Karpas-422 (cell line): Measurements from ENCODE around the gene GJD2. TPM values are rescaled to one million over a fixed set of nuclear protein-coding genes. Genes with fewer than 3 reads are reported as not detected.

ENCODE experiments used
- DNase-seq: peaks from one replicate; pipeline ENCODE4 v3.0.0-alpha.2; 2015
- H2AFZ ChIP-seq: fragments of 200-600 bp; sonication (generic); 2 replicates; pipeline ENCODE4 v1.6.1; 2014; ENCODE audit warnings: antibody characterized with exemption, low read length, mixed read lengths
- H3K27ac ChIP-seq: fragments of 200-600 bp; sonication (generic); 2 replicates; pipeline ENCODE4 v1.5.1; 2014; ENCODE audit warnings: mild to moderate bottlenecking, low read length, moderate library complexity
- H3K27me3 ChIP-seq: fragments of 200-600 bp; sonication (generic); 2 replicates; pipeline ENCODE4 v1.6.1; 2014; ENCODE audit warnings: low read length, mixed read lengths
- H3K36me3 ChIP-seq: fragments of 200-600 bp; sonication (generic); 2 replicates; pipeline ENCODE4 v1.6.1; 2014; ENCODE audit warnings: low read length, mixed read lengths; ENCODE audit not compliant: insufficient read depth
- H3K4me1 ChIP-seq: fragments of 200-600 bp; sonication (generic); 2 replicates; pipeline ENCODE4 v1.6.1; 2014; ENCODE audit warnings: mild to moderate bottlenecking, low read length, mixed read lengths
- H3K4me2 ChIP-seq: fragments of 200-600 bp; sonication (generic); 2 replicates; pipeline ENCODE4 v1.6.1; 2014; ENCODE audit warnings: low read length, low read depth, mild to moderate bottlenecking; ENCODE audit not compliant: poor library complexity, severe bottlenecking
- H3K4me3 ChIP-seq: fragments of 200-600 bp; sonication (generic); 2 replicates; pipeline ENCODE4 v1.5.1; 2014; ENCODE audit warnings: mild to moderate bottlenecking, antibody characterized with exemption, low read length, mixed read lengths
- H3K79me2 ChIP-seq: fragments of 200-600 bp; sonication (generic); 2 replicates; pipeline ENCODE4 v1.6.1; 2014; ENCODE audit warnings: mild to moderate bottlenecking, low read length, mixed read lengths
- H3K9ac ChIP-seq: fragments of 200-600 bp; sonication (generic); 2 replicates; pipeline ENCODE4 v1.6.0; 2014; ENCODE audit warnings: low read length
- H3K9me2 ChIP-seq: fragments of 200-600 bp; sonication (generic), shearing (Covaris generic); replicated peaks from 2 replicates; pipeline ENCODE4 v1.6.0; 2014; ENCODE audit warnings: mild to moderate bottlenecking, low read length, moderate library complexity; ENCODE audit not compliant: insufficient read depth
- H3K9me3 ChIP-seq: fragments of 300-700, 200-600 bp; sonication (generic); 2 replicates; pipeline ENCODE4 v1.6.1; 2014; ENCODE audit warnings: low read length, mixed read lengths
- H4K20me1 ChIP-seq: fragments of 200-600 bp; sonication (generic); 2 replicates; pipeline ENCODE4 v1.6.1; 2014; ENCODE audit warnings: mild to moderate bottlenecking, antibody characterized with exemption, low read length, low read depth; ENCODE audit not compliant: insufficient read depth
- total RNA-seq: library from RNA; depleted of rRNA; stranded (reverse); fragments of >200 nt; shearing (Covaris generic); gene quantifications from 2 replicates; pipeline ENCODE4 v1.2.3, GENCODE V29; 2014; ENCODE audit warnings: low replicate concordance

The GJD2 gene
- total RNA-seq, 1 experiment from 2014 or later: not detected

GRCh38 chr15:34794590-34795206 lies 39.9 kb upstream of the GJD2 start:
- no peaks in the 10 kb centered on the region for H3K27me3 ChIP-seq
- no peaks in the 10 kb centered on the region for H3K9me2 ChIP-seq
- H2AFZ ChIP-seq: no peak overlapping the region
- no peak overlapping the region for H3K27ac ChIP-seq
- no peaks in the 10 kb centered on the region for H3K4me1 ChIP-seq
- no peaks in the 10 kb centered on the region for H4K20me1 ChIP-seq
- H3K79me2 ChIP-seq: no peaks in the 10 kb centered on the region
- no peaks in the 10 kb centered on the region for H3K36me3 ChIP-seq
- no peak overlapping the region for H3K4me3 ChIP-seq
- no peaks in the 10 kb centered on the region for H3K9me3 ChIP-seq
- no peak for DNase-seq
- H3K4me2 ChIP-seq: no peak overlapping the region
- no peak overlapping the region for H3K9ac ChIP-seq

- no peak overlapping the region for H2AFZ ChIP-seq
- H3K9ac ChIP-seq: no peak overlapping the region
- no peak for DNase-seq
- no peaks in the 10 kb centered on the region for H4K20me1 ChIP-seq
- no peak overlapping the region for H3K4me3 ChIP-seq
- no peaks in the 10 kb centered on the region for H3K9me3 ChIP-seq
- no peaks in the 10 kb centered on the region for H3K9me2 ChIP-seq
- no peaks in the 10 kb centered on the region for H3K27me3 ChIP-seq
- no peaks in the 10 kb centered on the region for H3K79me2 ChIP-seq
- no peak overlapping the region for H3K27ac ChIP-seq
- no peaks in the 10 kb centered on the region for H3K36me3 ChIP-seq
- H3K4me1 ChIP-seq: no peaks in the 10 kb centered on the region
- H3K4me2 ChIP-seq: no peak overlapping the region
Observed at GRCh38 chr15:34793901-34794300, 39.1 kb upstream of the GJD2 start.

GRCh38 chr15:34793071-34793470 lies 38.3 kb upstream of the GJD2 start:
- H4K20me1 ChIP-seq: no peaks in the 10 kb centered on the region
- H3K9me2 ChIP-seq: no peaks in the 10 kb centered on the region
- no peaks in the 10 kb centered on the region for H3K9me3 ChIP-seq
- no peak overlapping the region for H3K9ac ChIP-seq
- H3K27ac ChIP-seq: no peak overlapping the region
- H3K4me3 ChIP-seq: no peak overlapping the region
- DNase-seq: no peak
- no peaks in the 10 kb centered on the region for H3K27me3 ChIP-seq
- no peaks in the 10 kb centered on the region for H3K4me1 ChIP-seq
- no peak overlapping the region for H2AFZ ChIP-seq
- H3K36me3 ChIP-seq: no peaks in the 10 kb centered on the region
- no peak overlapping the region for H3K4me2 ChIP-seq
- no peaks in the 10 kb centered on the region for H3K79me2 ChIP-seq

- Histone ChIP-seq H3K27ac (no peak overlapping the region), H3K9me3 (no peaks in the 10 kb centered on the region), H3K4me1 (no peaks in the 10 kb centered on the region), H3K9ac (no peak overlapping the region), H4K20me1 (no peaks in the 10 kb centered on the region), H3K4me2 (no peak overlapping the region), H3K27me3 (no peaks in the 10 kb centered on the region), H2AFZ (no peak overlapping the region), H3K9me2 (no peaks in the 10 kb centered on the region), H3K79me2 (no peaks in the 10 kb centered on the region), H3K4me3 (no peak overlapping the region), H3K36me3 (no peaks in the 10 kb centered on the region)
- no peak for DNase-seq
Observed at GRCh38 chr15:34791701-34792100, 36.9 kb upstream of the GJD2 start.

- no peak for DNase-seq
- H3K4me1 ChIP-seq: no peaks in the 10 kb centered on the region
- H3K4me3 ChIP-seq: no peak overlapping the region
- H3K36me3 ChIP-seq: no peaks in the 10 kb centered on the region
- no peak overlapping the region for H3K9ac ChIP-seq
- H3K27ac ChIP-seq: no peak overlapping the region
- H2AFZ ChIP-seq: no peak overlapping the region
- H3K9me2 ChIP-seq: no peaks in the 10 kb centered on the region
- no peaks in the 10 kb centered on the region for H4K20me1 ChIP-seq
- no peaks in the 10 kb centered on the region for H3K9me3 ChIP-seq
- no peak overlapping the region for H3K4me2 ChIP-seq
- H3K27me3 ChIP-seq: no peaks in the 10 kb centered on the region
- H3K79me2 ChIP-seq: no peaks in the 10 kb centered on the region
Observed at GRCh38 chr15:34790121-34790520, 35.3 kb upstream of the GJD2 start.

GRCh38 chr15:34789326-34789725 lies 34.5 kb upstream of the GJD2 start:
- no peak overlapping the region for H2AFZ ChIP-seq
- H3K9me3 ChIP-seq: no peaks in the 10 kb centered on the region
- no peaks in the 10 kb centered on the region for H3K27me3 ChIP-seq
- no peak overlapping the region for H3K4me3 ChIP-seq
- no peak for DNase-seq
- H4K20me1 ChIP-seq: no peaks in the 10 kb centered on the region
- no peak overlapping the region for H3K9ac ChIP-seq
- no peaks in the 10 kb centered on the region for H3K36me3 ChIP-seq
- H3K9me2 ChIP-seq: no peaks in the 10 kb centered on the region
- H3K27ac ChIP-seq: no peak overlapping the region
- H3K79me2 ChIP-seq: no peaks in the 10 kb centered on the region
- H3K4me2 ChIP-seq: no peak overlapping the region
- H3K4me1 ChIP-seq: no peaks in the 10 kb centered on the region

GRCh38 chr15:34786206-34786605 lies 31.4 kb upstream of the GJD2 start:
- no peak for DNase-seq
- Histone ChIP-seq H3K27me3 (no peaks in the 10 kb centered on the region), H2AFZ (no peak overlapping the region), H3K9me2 (no peaks in the 10 kb centered on the region), H4K20me1 (no peaks in the 10 kb centered on the region), H3K79me2 (no peaks in the 10 kb centered on the region), H3K36me3 (no peaks in the 10 kb centered on the region), H3K4me2 (no peak overlapping the region), H3K9ac (no peak overlapping the region), H3K4me1 (no peaks in the 10 kb centered on the region), H3K4me3 (no peak overlapping the region), H3K27ac (no peak overlapping the region), H3K9me3 (no peaks in the 10 kb centered on the region)

GRCh38 chr15:34783991-34784390 lies 29.2 kb upstream of the GJD2 start:
- no peaks in the 10 kb centered on the region for H3K27me3 ChIP-seq
- no peak overlapping the region for H3K27ac ChIP-seq

GRCh38 chr15:34783431-34783830 lies 28.6 kb upstream of the GJD2 start:
- no peaks in the 10 kb centered on the region for H3K36me3 ChIP-seq
- no peaks in the 10 kb centered on the region for H3K27me3 ChIP-seq
- H3K4me1 ChIP-seq: no peaks in the 10 kb centered on the region
- H3K9ac ChIP-seq: no peak overlapping the region
- H3K79me2 ChIP-seq: no peaks in the 10 kb centered on the region
- no peak for DNase-seq
- no peaks in the 10 kb centered on the region for H3K9me3 ChIP-seq
- H4K20me1 ChIP-seq: no peaks in the 10 kb centered on the region
- H3K4me2 ChIP-seq: no peak overlapping the region
- no peak overlapping the region for H3K4me3 ChIP-seq
- H3K27ac ChIP-seq: no peak overlapping the region
- H2AFZ ChIP-seq: no peak overlapping the region
- no peaks in the 10 kb centered on the region for H3K9me2 ChIP-seq

More at GRCh38 chr15:34783991-34784390, 29.2 kb upstream of the GJD2 start:
- DNase-seq: no peak
- Histone ChIP-seq H3K9me3 (no peaks in the 10 kb centered on the region), H3K4me3 (no peak overlapping the region), H3K79me2 (no peaks in the 10 kb centered on the region), H3K36me3 (no peaks in the 10 kb centered on the region), H3K9me2 (no peaks in the 10 kb centered on the region), H4K20me1 (no peaks in the 10 kb centered on the region), H3K4me1 (no peaks in the 10 kb centered on the region), H3K9ac (no peak overlapping the region), H3K4me2 (no peak overlapping the region), H2AFZ (no peak overlapping the region)
